ENCODE data around the gene GPR84.
A peak's percentile ranks its signal among the peaks of the same experiment; 100 is the strongest.

Gene GPR84

DNA sequence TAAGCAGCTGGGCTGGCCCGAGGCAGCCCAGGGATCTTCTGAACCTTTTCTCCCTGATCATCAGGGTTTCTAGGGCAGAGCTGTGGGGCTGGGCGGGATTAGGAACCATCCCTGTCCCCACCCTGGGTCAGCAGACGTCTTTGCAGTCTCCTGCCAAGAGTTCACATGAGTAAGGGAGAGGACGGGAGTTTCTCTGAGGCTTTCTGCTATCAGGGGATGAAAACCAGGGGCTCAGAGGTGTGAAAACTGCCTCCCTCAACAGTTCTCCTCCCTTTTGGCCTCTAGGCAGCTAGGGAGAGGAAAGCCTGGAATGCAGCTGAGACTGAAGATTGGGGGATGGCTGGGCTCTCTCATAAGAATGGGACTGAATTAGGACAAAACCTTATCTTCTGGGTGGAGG lies 12.3 kb upstream of the GPR84 start:
- H3K27ac ChIP-seq, result no peak overlapping the region
- no peak for DNase-seq (ENCODE audit: low read depth, low spot score)

DNA sequence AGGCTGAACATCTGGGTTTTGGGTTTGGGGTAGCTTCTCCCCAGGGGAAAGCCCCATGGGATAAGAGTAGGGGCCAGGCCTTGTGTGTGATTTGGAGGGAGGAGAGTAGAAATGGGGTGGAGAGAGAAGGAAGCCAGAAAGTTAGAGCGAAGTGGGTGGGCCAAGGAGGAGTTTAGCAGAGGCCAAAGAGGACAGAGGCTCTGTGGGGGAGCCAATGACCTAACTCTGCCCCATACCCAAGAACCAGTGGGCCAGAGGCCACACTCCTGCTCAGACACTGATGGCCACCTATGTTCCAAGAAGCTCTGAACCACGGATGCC lies 10.9 kb upstream of the GPR84 start:
- peak overlapping the region; percentile 42 for H3K27ac ChIP-seq
- no peak for DNase-seq (ENCODE audit: low read depth, low spot score)

DNA sequence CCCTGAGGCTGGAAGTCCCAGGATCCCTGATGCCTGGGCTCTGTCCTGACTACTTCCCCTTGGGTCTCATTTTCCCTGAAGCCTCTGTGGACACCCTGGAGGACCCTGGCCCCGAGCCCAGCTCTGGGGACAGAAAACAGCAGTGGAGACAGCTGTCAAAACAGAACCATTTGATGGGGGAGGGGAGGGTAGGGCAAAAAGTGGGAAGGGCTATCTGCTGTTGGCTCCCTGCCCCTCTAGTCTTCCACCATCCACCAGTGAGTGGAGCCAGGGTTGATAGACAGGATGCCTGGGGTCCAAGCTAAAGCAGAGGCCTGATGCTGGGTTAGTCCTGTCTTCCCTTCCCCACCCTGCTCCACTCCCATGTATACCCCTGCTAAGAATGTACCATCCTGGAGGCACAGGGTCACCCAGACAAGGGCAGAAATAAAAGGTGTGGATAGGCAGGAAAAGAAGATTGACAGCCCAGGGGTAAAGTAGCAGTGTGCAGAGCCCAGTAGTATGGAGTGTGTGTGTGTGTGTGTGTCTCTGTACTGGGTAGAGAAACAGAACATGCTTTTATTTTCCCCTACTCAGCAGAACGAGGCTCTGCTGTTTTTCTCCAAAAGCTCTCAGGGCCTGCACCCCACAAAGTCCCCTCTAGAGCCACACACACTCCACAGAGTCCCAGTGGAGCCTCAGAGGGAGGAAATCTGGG lies 10.4 kb upstream of the GPR84 start:
- peak overlapping the region; percentile 42 for H3K27ac ChIP-seq
- DNase-seq (ENCODE audit: low read depth, low spot score), result no peak

DNA sequence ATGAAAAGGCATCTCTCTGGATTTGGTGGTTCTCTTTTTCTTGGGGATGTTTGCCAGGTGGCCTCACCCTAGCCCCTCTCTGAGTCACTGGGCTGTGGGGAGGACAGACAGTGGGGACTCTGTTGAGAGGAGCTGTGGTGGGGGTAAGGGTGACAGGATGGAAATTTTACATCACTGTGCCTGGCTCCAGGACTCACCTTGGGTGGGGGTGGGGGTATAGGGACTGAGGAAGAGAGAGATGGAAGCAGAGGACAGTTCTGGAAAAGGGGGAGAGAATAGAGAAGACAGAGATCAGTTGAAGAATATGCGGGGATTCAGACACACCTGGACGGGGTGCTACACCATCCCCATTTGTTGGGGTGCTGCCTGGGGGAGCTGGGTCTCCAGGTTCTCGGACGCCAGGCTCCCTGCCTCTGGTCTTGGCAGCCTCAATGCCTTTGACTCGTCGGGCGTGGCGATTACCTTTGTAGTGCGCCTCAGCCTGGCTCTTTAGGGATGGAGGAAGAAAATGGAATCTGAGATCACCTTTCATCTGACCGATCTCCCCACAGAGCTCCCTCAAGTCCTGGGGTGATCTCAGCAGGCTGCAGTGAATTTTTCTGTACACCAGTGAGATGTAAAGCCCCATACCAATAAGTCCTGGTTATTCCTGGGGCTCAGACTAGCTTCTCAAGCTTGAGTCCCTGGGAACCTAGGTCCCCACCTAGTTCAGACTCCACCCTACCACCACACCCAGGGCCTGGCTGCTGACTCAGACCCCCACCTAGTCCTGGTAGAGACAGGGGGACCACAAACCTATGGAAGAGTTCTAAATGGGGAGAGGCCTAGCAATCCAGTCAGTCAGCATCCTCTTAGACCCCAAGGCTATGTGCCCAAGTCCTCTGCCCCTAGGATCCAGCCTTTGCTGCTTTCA lies 9.6 kb upstream of the GPR84 start:
- DNase-seq (ENCODE audit: low read depth, low spot score), result no peak
- H3K27ac ChIP-seq, result peak overlapping the region; percentile 42

- H3K27ac ChIP-seq, result no peak overlapping the region
- no peak for DNase-seq (ENCODE audit: low read depth, low spot score)
Observed at GRCh38 chr12:54372113-54372806, 8.0 kb upstream of the GPR84 start.

DNA sequence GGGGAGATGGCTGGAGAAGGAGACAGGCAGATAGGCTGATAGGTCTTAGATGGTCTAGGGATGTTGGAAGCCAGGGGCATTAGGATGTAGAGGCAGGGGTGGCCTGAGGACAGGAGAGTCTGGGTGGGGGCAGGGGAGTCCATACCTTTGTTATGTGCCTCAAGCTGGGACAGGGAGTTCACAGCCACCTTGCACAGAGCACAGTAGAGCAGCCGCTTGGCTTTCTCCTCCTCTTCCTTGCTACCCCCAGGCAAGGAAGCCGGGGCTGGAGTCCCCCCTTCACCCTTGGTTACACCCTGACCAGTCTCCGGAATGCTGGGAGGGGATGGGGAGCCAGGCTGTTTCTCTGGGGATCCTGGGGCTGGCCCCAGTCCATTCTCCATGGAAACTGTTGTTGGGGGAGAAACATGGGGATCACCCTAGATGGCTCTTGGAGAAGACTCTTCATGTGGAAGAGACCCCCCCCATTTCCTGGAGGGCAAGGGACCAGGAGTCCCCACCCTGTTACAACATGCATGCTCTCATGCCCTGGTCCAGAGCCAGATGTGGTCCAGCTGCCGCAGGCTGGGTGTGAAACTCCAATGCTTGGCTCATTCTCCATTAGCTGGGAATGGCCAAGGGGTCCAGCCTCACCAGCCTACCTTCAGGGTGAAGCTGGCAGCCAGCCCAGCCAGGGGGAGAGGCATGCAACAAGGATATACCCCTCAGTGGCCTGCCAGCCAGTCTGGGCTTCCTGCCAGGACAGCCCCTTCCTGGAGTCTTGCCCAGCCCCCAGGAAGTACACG lies 7.2 kb upstream of the GPR84 start:
- H3K27ac ChIP-seq, result no peak overlapping the region
- no peak for DNase-seq (ENCODE audit: low read depth, low spot score)

DNA sequence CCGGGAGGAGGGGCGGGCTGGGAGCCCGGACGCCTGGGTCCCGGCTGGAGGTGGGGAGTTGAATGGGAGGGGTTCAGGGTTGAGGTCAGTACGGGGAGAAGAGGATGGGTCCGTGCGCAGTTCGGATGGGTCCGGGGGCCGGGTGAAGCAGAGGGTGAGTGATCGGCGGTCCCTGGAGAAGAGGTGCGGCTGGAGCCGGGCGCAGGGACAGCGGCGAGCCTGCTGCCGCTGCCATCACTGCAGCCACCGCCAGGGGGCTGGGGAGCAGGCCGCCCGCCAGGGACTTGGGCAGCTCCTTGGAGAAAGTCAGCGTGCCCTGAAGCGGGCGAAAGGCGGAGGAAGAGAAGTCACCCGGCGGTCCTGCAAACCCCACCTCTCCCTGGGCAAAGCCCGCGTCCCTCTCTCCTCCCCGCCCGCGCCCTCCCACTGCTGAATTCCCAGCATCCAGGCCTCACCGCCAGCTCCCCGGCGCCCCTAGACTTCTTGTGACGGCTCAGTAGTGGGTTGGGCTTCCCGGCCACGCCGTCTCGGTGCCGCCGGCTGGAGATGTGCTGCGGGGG lies 6.0 kb upstream of the GPR84 start:
- DNase-seq (ENCODE audit: low read depth, low spot score), result no peak
- H3K27ac ChIP-seq, result no peak overlapping the region

DNA sequence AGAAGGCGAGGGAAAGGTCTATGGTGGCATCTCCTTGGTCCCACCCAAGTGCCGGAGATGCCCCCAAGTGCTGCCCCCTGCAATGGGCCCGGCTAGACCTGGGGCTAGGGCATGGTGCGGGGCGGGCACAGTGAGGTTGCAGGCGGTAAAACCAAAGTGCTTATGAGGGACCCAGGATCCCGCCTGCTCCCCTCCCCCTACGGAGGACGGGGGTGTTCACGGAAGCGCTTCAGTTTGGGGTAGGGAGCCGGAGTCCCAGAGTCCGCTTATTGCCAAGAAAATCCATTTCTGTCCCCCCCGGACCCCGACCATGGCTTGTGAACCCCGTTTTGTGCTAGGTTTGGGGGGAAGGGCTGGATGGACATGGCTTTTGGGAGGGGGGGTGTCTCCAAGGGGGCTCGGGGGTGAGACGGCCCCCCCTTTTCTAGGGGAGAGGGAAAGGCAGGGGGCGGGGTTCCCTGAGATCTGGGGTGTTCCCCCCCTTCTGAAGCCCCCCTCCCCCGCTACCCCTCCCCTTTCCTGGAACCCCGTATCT lies 5.4 kb upstream of the GPR84 start:
- no peak for DNase-seq (ENCODE audit: low read depth, low spot score)

GRCh38 chr12:54368709-54369596 lies 4.7 kb upstream of the GPR84 start:
- no peak for DNase-seq (ENCODE audit: low read depth, low spot score)
- H3K27ac ChIP-seq, result no peak overlapping the region

More for the DNA sequence above, 5.4 kb upstream of the GPR84 start:
- no peak overlapping the region for H3K27ac ChIP-seq

DNA sequence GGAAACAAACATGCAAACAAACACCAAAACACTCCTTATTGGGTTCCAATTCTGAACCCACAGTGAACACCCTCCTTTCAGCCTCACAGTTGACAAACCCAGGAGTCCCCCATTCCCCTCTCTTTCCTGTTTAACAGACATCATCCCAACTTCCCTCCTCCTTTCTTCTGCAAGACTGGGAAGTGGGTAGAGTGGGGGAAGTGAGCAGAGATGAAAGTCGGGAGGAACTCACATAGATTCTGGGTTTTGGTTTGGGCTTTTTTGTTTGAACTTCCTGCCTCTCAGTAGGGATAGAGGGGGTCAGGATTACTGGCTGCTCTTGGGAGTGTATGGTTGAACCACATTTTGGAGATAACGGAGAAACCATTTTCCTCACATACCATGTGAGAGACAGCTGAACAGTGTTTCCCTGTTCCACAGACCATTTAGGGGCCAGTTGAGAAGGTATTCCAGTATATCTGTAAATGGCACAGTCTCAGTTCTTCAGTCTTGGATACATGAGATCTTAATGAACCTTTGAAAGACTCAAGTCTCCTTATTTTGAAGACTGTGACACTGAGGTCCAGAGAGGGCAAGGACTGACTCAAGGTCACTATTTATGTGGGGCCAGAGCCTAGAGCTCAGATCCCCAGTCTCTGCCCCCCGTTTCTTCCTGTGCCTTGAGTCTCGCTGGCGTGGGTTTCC lies 3.9 kb upstream of the GPR84 start:
- no peak overlapping the region for H3K27ac ChIP-seq

GRCh38 chr12:54363618-54364017 lies 668 bp downstream of the GPR84 start:
- DNase-seq (ENCODE audit: low read depth, low spot score), result no peak
- no peak overlapping the region for H3K27ac ChIP-seq

More for the DNA sequence above, 3.9 kb upstream of the GPR84 start:
- DNase-seq (ENCODE audit: low read depth, low spot score), result no peak

DNA sequence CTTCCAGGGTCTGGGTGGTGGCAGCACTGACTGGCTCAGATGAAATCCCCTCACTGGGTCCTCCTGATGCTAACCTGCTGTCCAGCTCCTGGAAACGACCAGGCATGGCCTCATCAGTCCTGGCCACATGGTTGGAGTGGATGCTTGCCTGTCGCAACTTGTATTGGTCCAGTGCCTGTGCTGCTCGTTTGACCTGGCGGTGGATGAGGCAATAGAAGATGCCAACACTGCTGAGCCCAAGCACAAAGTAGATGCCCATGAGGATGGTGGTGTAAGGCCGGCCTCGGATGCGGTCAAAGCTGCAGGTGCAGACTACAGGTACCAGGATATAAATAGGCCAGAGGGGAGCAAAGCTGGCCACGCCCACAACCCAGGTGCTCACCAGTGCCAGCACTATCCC lies 1.2 kb downstream of the GPR84 start:
- no peak for DNase-seq (ENCODE audit: low read depth, low spot score)
- H3K27ac ChIP-seq, result no peak overlapping the region

GRCh38 chr12:54360717-54361456 lies 3.4 kb downstream of the GPR84 start:
- DNase-seq (ENCODE audit: low read depth, low spot score), result no peak
- H3K27ac ChIP-seq, result no peak overlapping the region

- peak overlapping the region; percentile 81 for H3K27ac ChIP-seq
Observed at GRCh38 chr12:54359762-54360351, 4.4 kb downstream of the GPR84 start.

DNA sequence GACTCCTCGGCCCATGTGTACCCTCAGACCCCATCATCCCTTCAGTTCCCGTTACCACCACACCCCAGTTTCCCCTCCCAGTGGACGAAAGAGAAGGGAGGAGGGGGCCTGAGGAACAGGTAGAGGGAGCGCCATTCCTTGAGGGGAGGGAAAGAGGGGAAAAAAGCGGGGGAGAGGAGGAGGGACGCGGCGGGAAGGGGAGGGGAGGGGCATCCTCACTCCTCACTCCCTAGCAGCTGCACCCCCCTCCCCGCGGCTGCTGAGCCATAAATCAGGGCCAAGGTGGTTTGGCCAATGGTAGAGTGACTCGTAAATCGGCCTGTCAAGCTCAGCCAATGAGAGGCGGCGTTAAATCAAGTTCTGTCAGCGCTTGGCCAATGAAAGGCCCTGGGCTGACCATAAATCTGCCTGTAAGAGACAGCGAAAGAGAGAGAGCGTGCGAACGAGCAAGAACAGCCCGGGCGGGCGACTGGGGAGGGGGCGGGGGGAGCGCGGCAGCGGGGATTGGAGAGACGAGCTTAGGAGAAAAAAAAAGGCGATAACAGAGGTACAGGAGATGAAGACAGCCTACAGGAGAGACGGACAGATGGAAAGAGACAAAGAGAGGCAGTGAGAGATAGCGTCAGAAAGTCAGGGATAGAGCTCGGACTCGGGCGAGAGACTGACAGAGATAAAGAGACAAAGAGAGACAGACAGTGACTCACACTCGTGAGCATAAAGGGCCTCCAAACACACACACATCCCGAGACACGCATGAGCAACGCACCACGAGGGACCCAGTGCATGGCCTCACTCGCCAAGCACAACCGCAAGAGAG lies 5.1 kb downstream of the GPR84 start:
- peak overlapping the region; percentile 81 for H3K27ac ChIP-seq
- peak; percentile 96 for DNase-seq (ENCODE audit: low read depth, low spot score)

More at GRCh38 chr12:54359762-54360351, 4.4 kb downstream of the GPR84 start:
- no peak for DNase-seq (ENCODE audit: low read depth, low spot score)

- DNase-seq (ENCODE audit: low read depth, low spot score), result no peak
- H3K27ac ChIP-seq, result peak overlapping the region; percentile 81
Observed at GRCh38 chr12:54358191-54358944, 5.9 kb downstream of the GPR84 start.
